K562 (cell line): ENCODE results near the gene MITF. TPM values are rescaled to one million over a fixed set of nuclear protein-coding genes. Genes with fewer than 3 reads are reported as not detected.

Experiments
- ATAC-seq: fragments of 200-7000 bp; cut with Tn5 transposase; 3 replicates; pipeline ENCODE4 v1.9.1; 2020; ENCODE audit warnings: moderate library complexity
- BruUV-seq: library from RNA; stranded (reverse); fragments of 400-500 nt; replicated peaks from 2 replicates; lab custom pipeline; 2021; lab: Mats Ljungman, UMichigan
- CTCF ChIA-PET: fragments of 300-600 bp; formaldehyde crosslinking; extraction: SDS; loops from one replicate; lab custom pipeline; 2021; ENCODE audit warnings: low intra/inter-chr PET ratio; lab: Yijun Ruan, JAX
- POLR2A ChIA-PET: fragments of 300-600, 350-650 bp; sonication (Branson Sonifier 250); formaldehyde crosslinking; extraction: SDS; loops from one replicate; lab custom pipeline; 2021; ENCODE audit warnings: antibody characterized with exemption, inconsistent platforms; lab: Yijun Ruan, JAX
- DNase-seq, 4 experiments: peaks; one replicate each; pipeline versions ENCODE4 v3.0.0 to v3.0.0-alpha.2; 2011 to 2018; ENCODE audit warnings: low spot score in 3 of 4, mixed read lengths in 3 of 4; ENCODE audit errors: extremely low read depth in 1 of 4
- FAIRE-seq: peaks from 2 replicates; lab custom pipeline; 2011; peaks lifted over from hg19 to GRCh38; lab: Jason Lieb, UNC
- H2AFZ ChIP-seq: 2 replicates; pipeline ENCODE4 v1.6.0; 2011; ENCODE audit warnings: low read depth, low read length, control low read depth, inconsistent platforms
- H3K27ac ChIP-seq: fragments of 200-600 bp; 3 replicates; pipeline ENCODE4 v1.8.0; 2011; ENCODE audit warnings: low read depth, mild to moderate bottlenecking, control low read depth, inconsistent platforms, low read length, moderate library complexity, mixed read lengths; ENCODE audit errors: extremely low read depth
- H3K27me3 ChIP-seq, 2 experiments: fragments of 300-600 bp in 1 of 2; 2 replicates in 1 of 2; 3 replicates in 1 of 2; pipeline versions ENCODE4 v1.6.0 to v1.8.0; 2011; ENCODE audit warnings: inconsistent platforms in 2 of 2, low read length in 2 of 2, mild to moderate bottlenecking in 1 of 2, mixed read lengths in 1 of 2, moderate library complexity in 1 of 2; ENCODE audit not compliant: control insufficient read depth in 2 of 2, insufficient read depth in 2 of 2
- H3K36me3 ChIP-seq: fragments of 300-600 bp; 3 replicates; pipeline ENCODE4 v1.8.0; 2011; ENCODE audit warnings: mild to moderate bottlenecking, low read length, inconsistent platforms; ENCODE audit not compliant: control insufficient read depth, insufficient read depth
- H3K4me1 ChIP-seq, 2 experiments: fragments of 200-600 bp in 1 of 2; replicated peaks in 1 of 2; 2 replicates in 1 of 2; 3 replicates in 1 of 2; pipeline versions ENCODE4 v1.5.1 to v1.8.0; 2011; ENCODE audit warnings: inconsistent platforms in 2 of 2, low read length in 2 of 2, mild to moderate bottlenecking in 1 of 2, mixed read lengths in 1 of 2, moderate library complexity in 1 of 2; ENCODE audit not compliant: control insufficient read depth in 2 of 2, insufficient read depth in 2 of 2
- H3K4me2 ChIP-seq: 2 replicates; pipeline ENCODE4 v1.6.1; 2011; ENCODE audit warnings: low read length, control low read depth, inconsistent platforms, mixed read lengths; ENCODE audit not compliant: insufficient read depth
- H3K4me3 ChIP-seq: fragments of 200-600 bp; sonication (generic), shearing (Covaris generic); 2 replicates; pipeline ENCODE4 v1.5.1; 2016; ENCODE audit warnings: control low read depth, inconsistent platforms
- H3K79me2 ChIP-seq: fragments of 200-600 bp; 3 replicates; pipeline ENCODE4 v1.8.0; 2011; ENCODE audit warnings: low read length, inconsistent platforms; ENCODE audit not compliant: control insufficient read depth, insufficient read depth
- H3K9ac ChIP-seq, 2 experiments: 2 replicates each; pipeline versions ENCODE4 v1.6.0 to v1.6.1; 2011; ENCODE audit warnings: low read depth in 2 of 2, low read length in 2 of 2, control low read depth in 1 of 2, inconsistent platforms in 1 of 2, mild to moderate bottlenecking in 1 of 2, mixed read lengths in 1 of 2; ENCODE audit not compliant: insufficient read depth in 1 of 2
- H3K9me1 ChIP-seq: one replicate; pipeline ENCODE4 v1.6.0; 2011; ENCODE audit warnings: inconsistent platforms, mild to moderate bottlenecking, low read length, moderate library complexity; ENCODE audit not compliant: control insufficient read depth, insufficient read depth
- H3K9me3 ChIP-seq: replicated peaks from 2 replicates; pipeline ENCODE4 v1.5.1; 2011; ENCODE audit warnings: low read depth, low read length, inconsistent platforms; ENCODE audit not compliant: control insufficient read depth, insufficient read depth
- H4K20me1 ChIP-seq: replicated peaks from 2 replicates; pipeline ENCODE4 v1.6.1; 2011; ENCODE audit warnings: low read length, inconsistent platforms, mixed read lengths; ENCODE audit not compliant: control insufficient read depth, insufficient read depth
- CTBP1 ChIP-seq: fragments of 450-650 bp; IDR thresholded peaks from 2 replicates; pipeline ENCODE4 v1.6.1; 2016; ENCODE audit warnings: borderline replicate concordance
- FOS ChIP-seq: IDR thresholded peaks from 3 replicates; pipeline ENCODE4 v1.6.1; 2011; ENCODE audit not compliant: insufficient read length; ENCODE audit errors: extremely low read depth
- KDM1A ChIP-seq, 2 experiments: fragments of 450-650 bp; IDR thresholded peaks; 2 replicates each; pipeline ENCODE4 v1.6.1; 2016; ENCODE audit warnings: mild to moderate bottlenecking in 2 of 2
- KDM2B ChIP-seq: fragments of 250-450 bp; sonication (Bioruptor Pico); IDR thresholded peaks from 2 replicates; pipeline ENCODE4 v1.8.0; 2021; ENCODE audit warnings: mild to moderate bottlenecking, moderate library complexity
- MED1 ChIP-seq: sonication (generic); formaldehyde crosslinking; IDR thresholded peaks from 2 replicates; pipeline ENCODE4 v1.8.1; 2023; ENCODE audit warnings: missing genetic modification reagents, borderline replicate concordance
- NELFE ChIP-seq: IDR thresholded peaks from 2 replicates; pipeline ENCODE4 v1.6.1; 2011; ENCODE audit warnings: mild to moderate bottlenecking; ENCODE audit not compliant: insufficient read depth, insufficient read length
- RAD21 ChIP-seq, 2 experiments: fragments of 250-450 bp in 1 of 2; fragments of 450-650 bp in 1 of 2; sonication (Bioruptor Pico) in 1 of 2; formaldehyde crosslinking in 1 of 2; IDR thresholded peaks in 1 of 2; conservative IDR thresholded peaks in 1 of 2; 2 replicates each; pipeline versions ENCODE4 v1.4.0 to v1.8.0; 2020 to 2022; ENCODE audit warnings: mild to moderate bottlenecking in 2 of 2, moderate library complexity in 1 of 2
- THRB ChIP-seq: fragments of 450-650 bp; formaldehyde crosslinking; conservative IDR thresholded peaks from 2 replicates; pipeline ENCODE4 v1.4.0; 2022; ENCODE audit warnings: mild to moderate bottlenecking, missing genetic modification characterization
- ZBTB8A ChIP-seq: fragments of 450-650 bp; IDR thresholded peaks from 2 replicates; pipeline ENCODE4 v1.6.1; 2018; ENCODE audit warnings: mild to moderate bottlenecking, moderate library complexity; ENCODE audit not compliant: partially characterized antibody
- ZC3H11A ChIP-seq: IDR thresholded peaks from 2 replicates; pipeline ENCODE4 v1.6.1; 2012; ENCODE audit warnings: low read depth, low read length, improper control_type of control experiment
- ZNF586 ChIP-seq: fragments of 450-650 bp; formaldehyde crosslinking; conservative IDR thresholded peaks from 2 replicates; pipeline ENCODE4 v1.4.0; 2020; ENCODE audit warnings: mild to moderate bottlenecking, moderate library complexity
- ZSCAN32 ChIP-seq: fragments of 450-650 bp; formaldehyde crosslinking; IDR thresholded peaks from 2 replicates; pipeline ENCODE4 v1.4.0; 2020; ENCODE audit warnings: mild to moderate bottlenecking, moderate library complexity
- ZZZ3 ChIP-seq: fragments of 450-650 bp; IDR thresholded peaks from 2 replicates; pipeline ENCODE4 v1.6.1; 2016; ENCODE audit warnings: antibody characterized with exemption, mild to moderate bottlenecking, moderate library complexity
- WGBS: fragments of 100-300 bp; shearing (Covaris generic); methylation state at CpG from one replicate; pipeline ENCODE4 v1.1.6; 2016; ENCODE audit warnings: low coverage, mixed read lengths; ENCODE audit not compliant: insufficient coverage; ENCODE audit errors: missing lambda C conversion rate; 5-methylcytosine and 5-hydroxymethylcytosine counted together
- in situ Hi-C: fragments of 300-500 bp; cut with MboI; formaldehyde crosslinking; loops from 4 replicates; pipeline ENCODE4 v1.15.0; 2018; ENCODE audit warnings: inconsistent platforms, mixed read lengths
- intact Hi-C: fragments of 100-400 bp; cut with micrococcal nuclease; formaldehyde crosslinking; loops from 2 replicates; pipeline ENCODE4 v1.14.2; 2022
- polyA plus RNA-seq, 8 experiments: library from polyadenylated mRNA; depleted of rRNA in 4 of 8; stranded (reverse) in 5 of 8; unstranded in 3 of 8; fragments of >200 nt; fragmentation: Nextera tagmentation in 2 of 8; fragmentation: Illumina TruSeq in 1 of 8; extraction: Ambion mirVana in 2 of 8; extraction: Trizol in 1 of 8; gene quantifications; 2 replicates each; pipeline versions ENCODE4 v1.2.1 to v1.2.3, GENCODE V29; 2011 to 2014; ENCODE audit warnings: inconsistent platforms in 1 of 8, missing spikeins in 1 of 8
- total RNA-seq, 7 experiments: library from RNA; depleted of rRNA in 6 of 7; stranded (reverse); fragments of >200 nt in 6 of 7; fragmentation: Illumina TruSeq in 2 of 7; extraction: Trizol in 2 of 7; gene quantifications; 2 replicates each; pipeline versions ENCODE4 v1.2.1 to v1.2.3, GENCODE V29; 2011 to 2021; ENCODE audit warnings: low replicate concordance in 1 of 7

MITF gene
- total and polyA plus RNA-seq, 9 of the 15 experiments (the other 6 are each of a cell fraction or from before 2014, with no cell fraction given), result 5.6 to 14.9 (median 11.1) TPM

GRCh38 chr3:69922521-69923000 is 183.3 kb downstream of the MITF start:
- intact Hi-C loops (no loop called here), in situ Hi-C loops (no loop called here)
- Histone ChIP-seq H3K79me2 (no peaks in the 10 kb centered on the region; the same call in 2 of the 3 replicates), H3K4me1 (no peaks in the 10 kb centered on the region), H3K9me3 (no peaks in the 10 kb centered on the region), H3K27ac (no peak overlapping the region), H3K27me3 (no peaks in the 10 kb centered on the region), H3K36me3 (no peaks in the 10 kb centered on the region), H3K4me2 (no peak overlapping the region), H3K9me1 (no peaks in the 10 kb centered on the region), H3K9ac (no peak overlapping the region), H3K4me3 (no peak overlapping the region), H4K20me1 (no peaks in the 10 kb centered on the region), H2AFZ (no peak overlapping the region)
- TF ChIP-seq RAD21 (CRISPR knock-in tag; conservative IDR thresholded peaks at IDR 0.05 in 1 of 2, IDR thresholded peaks at IDR 0.05 in 1 of 2) (no peak), ZSCAN32 (CRISPR knock-in tag) (no peak), KDM2B (no peak), NELFE (no peak), ZNF586 (no peak), CTBP1 (no peak), ZC3H11A (no peak), MED1 (CRISPR knock-in tag) (no peak), ZZZ3 (no peak), FOS (no peak), ZBTB8A (no peak), THRB (no peak), KDM1A (IDR thresholded peaks at IDR 0.05) (no peak)
- BruUV-seq, result no TSS peak
- ChIA-PET CTCF (no interaction called here), POLR2A (no interaction called here)
- ATAC-seq (no peak), FAIRE-seq (no peak), DNase-seq (no peak)
- WGBS, result 56% methylated on average over 4 of the region's 4 CpGs
